GM18511 (cell line): Measurements from ENCODE around the gene VAV2.
A peak's percentile ranks its signal among the peaks of the same experiment; 100 is the strongest.

Experiments
- ATAC-seq: cut with Tn5 transposase; IDR thresholded peaks from one replicate; pipeline ENCODE4 v1.9.1; 2021; ENCODE audit warnings: mild to moderate bottlenecking, moderate library complexity; ENCODE audit not compliant: unreplicated experiment

Gene VAV2

DNA sequence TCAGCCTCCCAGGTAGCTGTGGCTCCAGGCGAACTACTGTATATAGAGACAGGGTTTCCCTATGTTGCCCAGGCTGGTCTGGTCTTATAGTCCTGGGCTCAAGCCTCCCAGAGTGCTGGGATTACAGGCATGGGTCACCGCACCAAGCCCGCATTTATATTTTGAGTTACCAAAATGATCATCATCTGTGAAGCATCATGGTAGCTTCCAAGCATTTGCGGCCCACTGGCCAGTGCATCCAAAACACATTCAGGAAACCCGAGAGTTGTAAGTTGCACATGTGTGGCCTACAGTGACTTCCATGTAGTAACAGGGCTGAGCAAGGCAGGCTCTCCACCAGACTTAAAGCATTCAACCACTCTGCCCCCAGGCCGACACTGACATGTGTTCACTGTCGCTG lies 35.4 kb upstream of the VAV2 start:
- ATAC-seq: no peak

DNA sequence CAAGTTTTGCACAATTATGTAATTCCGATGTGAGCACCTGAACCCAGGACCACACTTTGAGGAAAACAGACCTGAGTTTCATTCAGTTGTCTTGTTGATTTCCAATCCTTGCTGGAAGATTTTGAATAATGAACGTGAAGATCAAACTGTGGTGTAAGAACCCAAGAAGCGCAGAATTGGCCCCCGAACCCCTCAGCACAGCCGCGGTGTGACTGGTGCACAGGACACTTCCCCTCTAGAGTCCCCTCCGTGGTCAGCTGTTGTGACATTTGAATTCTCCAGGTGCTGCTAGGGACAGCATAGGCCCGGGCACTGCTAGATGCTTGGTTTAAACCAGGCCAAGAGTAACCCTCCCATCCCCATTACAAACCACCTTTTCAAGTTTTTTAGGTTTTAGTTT lies 34.9 kb upstream of the VAV2 start:
- ATAC-seq: no peak

DNA sequence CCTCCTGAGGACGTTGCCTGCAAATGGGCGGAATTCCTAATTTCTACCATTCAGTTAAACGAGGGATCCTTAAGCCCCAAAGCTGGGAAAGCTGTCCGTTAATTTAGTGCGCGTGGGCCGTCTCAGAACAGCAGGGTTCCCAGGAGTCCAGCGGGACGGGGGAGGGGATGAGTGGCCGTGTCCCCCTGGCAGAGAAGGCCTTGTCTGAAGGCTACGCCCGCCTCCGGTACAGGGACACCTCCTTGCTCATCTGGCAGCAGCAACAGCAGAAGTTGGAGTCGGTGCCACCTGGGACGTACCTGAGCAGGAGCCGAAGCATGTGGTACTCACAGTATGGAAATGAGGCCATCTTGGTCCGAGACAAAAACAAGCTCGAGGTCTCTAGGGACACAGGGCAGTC lies 34.5 kb upstream of the VAV2 start:
- ATAC-seq: no peak

DNA sequence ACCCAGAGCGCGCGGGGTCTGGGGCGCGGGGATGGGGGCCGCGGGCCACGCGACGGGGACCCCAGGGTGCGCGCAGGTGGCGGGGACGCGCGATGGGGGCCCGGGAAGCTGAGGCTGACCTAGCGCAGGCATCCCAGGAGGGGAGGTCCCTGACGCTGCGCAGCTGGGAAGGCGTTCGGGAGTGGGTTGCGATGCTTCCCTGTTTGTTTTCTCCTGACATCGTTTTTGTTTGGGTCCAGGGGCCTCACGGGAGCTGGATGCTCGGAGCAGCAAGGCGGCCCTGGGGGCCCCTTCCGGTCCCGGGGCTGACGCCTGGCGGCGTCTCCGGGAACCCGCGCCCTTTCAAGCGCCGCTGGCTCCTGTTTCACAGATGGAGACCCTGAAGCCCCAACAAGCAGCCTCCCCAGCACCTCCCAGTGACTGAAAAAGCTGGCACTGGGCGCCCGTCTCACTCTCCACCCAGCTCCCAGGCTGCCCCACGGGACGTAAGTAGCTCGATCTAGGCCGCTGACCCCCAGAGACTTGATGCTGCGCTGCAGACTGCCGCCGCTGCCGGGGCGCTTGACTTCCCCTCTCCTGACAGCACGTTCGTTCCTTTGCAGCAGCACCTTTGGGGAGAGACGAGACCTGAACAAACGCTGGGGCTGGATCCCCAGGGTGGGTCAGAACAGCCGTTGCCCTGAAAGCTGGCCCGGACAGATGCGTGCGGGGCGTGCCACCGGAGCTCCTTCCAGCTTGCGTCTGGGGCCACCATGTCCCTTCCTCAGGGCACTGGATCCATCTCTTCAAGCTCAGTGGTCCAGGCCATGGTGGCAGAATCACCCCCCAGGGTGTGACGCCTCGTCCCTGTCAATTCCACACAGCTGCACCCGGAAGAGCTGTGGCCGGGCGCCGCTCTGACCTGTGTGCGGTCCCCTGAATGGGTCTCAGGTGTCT lies 33.8 kb upstream of the VAV2 start:
- peak; percentile 60 for ATAC-seq

DNA sequence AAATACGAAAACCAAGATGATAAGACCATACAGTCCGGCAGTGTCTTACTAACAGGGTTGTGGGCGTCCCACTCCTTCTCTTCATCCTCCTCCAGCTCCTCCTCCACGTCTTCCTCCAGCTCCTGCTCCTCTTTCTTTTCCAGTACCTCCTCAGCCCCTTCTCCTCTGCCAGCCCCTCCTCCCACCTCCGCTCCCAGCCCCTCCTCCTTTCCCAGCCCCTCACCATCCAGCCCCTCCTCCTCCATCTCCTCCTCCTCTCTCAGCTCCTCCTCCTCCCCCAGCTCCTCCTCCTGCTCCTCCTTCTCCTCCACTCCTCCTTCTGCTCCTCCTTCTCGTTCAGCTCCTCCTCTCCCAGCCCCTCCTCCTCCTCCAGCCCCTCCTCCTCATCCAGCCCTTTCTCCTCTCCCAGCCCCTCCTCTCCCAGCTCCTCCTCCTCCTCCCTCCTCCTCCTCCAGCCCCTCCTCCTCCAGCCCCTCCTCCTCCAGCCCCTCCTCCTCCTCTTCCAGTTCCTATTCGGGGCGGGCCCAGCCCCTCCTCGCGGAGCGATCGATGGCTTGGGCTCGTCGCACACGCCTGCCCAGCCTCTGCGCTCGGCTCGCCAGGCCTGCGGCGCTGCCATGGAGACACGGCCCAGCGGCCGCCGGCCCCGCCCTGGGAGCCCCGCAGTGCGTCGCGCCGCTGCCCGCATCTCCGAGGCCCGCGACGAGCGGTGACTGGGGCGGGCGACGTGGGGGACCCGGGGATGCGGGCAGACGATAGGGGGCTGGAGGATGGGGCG lies 32.9 kb upstream of the VAV2 start, which contains the start of gene BRD3OS:
Gene BRD3OS (plus strand): TSS at position 654 of the 778 bp plus-strand sequence. CDS start 1,267 bp downstream, outside the sequence.
- peak; percentile 90 for ATAC-seq

DNA sequence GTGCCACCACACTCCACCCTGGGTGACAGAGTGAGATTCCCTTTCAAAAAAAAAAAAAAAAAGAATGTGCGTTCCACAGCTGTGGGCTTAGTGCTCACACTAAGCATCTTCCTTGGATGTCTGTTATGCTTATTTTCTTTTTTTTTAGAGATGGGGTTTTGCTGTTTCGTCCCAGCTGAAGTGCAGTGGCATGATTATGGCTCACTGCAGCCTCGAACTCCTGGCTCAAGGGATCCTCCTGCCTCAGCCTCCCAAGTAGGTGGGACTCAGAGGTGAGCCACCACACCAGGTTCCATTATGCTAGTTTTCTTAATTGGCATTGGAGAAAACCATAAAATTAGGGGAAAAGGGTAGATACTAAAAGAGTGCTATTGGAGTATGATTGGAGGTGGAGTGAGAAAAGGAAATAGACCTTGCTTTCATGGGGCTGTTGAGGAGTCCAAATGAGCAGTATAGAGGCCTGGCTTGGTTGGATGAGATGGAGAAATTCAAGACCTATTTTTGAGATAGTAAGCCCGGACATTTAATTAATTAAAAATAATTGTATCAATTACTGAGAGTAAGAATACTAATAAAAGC lies 32.2 kb upstream of the VAV2 start:
- ATAC-seq: no peak

DNA sequence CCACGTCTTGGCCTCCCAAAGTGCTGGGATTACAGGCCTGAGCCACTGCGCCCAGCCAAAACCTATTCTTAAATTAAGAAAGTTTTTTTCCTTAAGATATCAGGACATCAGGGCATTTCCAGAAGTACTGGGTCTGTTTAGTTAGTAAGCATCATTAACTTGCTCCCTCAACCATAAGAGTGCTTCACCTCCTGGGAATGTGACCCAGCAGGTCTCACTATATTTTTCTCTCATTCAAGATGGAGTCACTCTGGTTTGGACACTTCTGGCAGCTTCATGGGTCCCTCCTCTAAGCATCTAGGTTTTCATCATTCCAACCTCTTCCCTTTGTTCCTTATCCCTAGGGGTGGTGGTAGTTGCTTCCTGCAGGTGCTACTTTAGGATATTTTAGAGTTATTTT lies 22.8 kb upstream of the VAV2 start:
- no peak for ATAC-seq

DNA sequence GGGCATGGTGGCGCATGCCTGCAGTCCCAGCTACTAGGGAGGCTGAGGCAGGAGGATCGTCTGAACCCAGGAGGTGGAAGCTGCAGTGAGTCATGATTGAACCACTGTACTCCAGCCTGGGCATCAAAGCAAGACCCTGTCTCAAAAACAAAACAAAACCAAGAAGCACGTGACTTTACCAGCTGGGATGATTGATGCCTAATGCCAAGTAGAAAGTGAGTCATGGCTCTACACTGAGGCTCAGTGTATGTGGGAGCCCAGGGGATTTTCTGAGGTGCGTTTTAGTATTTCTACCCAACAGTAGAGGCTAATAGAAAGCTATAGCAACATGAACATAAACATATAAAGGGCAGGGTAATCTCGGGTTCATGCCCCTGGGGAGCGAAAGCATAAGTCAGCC lies 19.3 kb upstream of the VAV2 start:
- no peak for ATAC-seq

DNA sequence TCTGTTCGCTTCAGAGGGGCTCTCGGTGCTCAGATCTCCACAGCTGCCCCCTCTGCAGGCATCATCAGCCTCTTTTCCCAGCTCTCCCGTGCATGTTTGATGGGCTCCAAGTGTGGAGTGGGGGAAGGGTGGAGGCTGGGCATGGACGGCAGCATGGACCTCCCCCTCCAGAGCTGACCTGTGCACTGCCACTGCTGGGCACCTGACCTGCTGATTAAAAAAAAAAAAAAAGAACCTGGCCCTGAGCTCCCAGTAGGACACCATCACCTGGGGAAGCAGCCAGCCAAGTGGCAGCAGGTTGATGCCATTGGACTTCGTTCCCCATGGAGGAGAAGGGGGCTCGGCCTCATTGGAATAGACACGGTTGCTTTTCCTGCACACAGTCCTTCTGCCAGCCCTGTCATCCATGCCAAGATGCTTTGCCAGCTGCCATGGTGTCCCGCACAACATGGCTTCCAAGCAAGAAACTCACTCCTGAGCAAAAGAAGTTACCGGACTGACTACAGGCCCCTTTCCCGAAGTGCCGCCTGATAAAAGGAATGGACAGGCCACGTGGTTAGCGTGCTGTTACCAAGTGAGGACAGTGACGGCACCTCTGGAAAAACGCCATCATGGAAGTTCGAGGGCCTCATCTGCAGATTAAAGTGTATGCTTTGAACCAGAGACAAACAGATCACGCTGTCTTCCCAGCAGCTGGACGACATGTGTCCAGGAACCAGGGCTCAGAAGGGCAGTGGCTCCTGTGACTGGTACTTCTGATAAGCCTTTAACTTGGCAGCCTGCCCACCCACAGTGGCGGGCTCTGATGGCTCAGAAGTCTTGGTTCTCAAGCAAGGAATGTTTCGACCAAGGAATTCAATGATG lies 18.4 kb upstream of the VAV2 start:
- ATAC-seq: no peak

DNA sequence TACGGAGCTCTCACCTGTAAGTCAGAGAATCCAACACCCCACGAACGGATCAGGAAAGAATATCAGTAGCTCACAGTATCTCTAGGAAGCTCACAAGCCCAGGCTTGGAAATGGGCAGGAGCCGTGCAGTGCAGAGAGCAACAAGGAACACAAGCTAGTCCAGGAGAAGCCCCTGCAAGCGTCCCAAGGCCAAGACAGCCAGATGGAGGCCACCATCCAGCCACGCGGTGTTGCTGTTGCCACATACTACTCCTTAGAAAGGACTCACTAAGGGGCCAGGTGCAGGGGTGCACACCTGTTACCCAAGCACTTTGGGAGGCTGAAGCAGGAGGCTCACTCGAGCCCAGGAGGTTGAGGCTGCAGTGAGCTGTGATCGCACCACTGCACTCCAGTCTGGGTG lies 15.4 kb upstream of the VAV2 start:
- no peak for ATAC-seq

DNA sequence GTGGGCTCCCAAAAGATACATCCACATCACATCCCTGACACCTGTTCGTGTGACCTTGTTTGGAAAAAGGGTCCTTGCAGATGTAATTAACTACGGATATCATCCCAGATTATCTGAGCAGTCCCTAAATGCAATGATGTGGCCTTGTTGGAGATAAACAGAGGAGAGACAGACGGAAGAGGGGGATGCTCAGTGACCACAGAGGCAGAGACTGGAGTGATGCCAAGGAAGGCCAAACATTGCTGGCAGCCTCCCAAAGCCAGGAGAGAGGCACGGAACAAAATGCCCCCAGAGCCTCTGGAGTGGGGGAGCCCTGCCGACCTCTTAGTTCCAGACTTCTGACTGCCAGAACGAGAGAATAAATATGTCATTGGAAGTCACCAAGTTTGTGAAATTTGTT lies 15.0 kb upstream of the VAV2 start:
- no peak for ATAC-seq

DNA sequence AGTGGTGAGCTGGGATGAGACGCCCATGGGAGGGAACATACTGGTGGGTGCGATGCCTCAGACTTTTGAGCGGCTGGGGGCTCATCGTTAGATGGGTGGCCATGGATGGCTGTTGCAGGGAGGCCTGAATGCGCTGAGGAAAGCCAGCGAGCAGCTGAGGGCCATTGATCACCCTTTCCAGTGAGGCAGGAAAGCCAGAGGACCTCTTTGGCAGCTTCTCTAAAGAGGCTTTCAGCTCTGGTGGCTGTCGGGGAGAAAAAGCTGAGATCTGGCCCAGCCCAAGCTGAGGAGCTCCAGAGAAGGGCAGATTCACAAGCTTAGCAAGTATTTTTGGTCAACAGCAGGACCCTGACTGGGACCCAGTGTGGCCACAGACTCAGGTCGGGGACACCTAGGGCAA lies 13.3 kb upstream of the VAV2 start:
- ATAC-seq: no peak

DNA sequence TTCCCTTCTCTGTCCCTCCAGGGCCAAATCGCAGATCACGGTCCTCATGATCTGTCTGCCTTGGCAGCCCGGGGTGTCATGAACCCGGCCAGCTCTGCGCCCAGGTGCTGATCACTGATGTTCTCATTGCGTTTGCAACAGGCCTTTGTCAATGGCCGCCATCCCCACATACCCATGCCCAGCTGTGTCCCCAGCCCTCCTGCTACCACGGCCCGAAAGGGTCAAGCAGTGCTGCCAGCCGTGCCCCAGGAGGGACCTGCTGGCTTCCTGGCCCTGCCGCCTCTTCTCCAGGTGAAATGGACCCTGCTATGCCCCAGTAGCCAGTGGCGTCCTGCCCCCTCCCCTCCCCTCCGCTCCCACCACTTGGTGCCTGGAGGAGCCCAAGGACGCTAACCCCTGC lies 12.8 kb upstream of the VAV2 start:
- no peak for ATAC-seq

DNA sequence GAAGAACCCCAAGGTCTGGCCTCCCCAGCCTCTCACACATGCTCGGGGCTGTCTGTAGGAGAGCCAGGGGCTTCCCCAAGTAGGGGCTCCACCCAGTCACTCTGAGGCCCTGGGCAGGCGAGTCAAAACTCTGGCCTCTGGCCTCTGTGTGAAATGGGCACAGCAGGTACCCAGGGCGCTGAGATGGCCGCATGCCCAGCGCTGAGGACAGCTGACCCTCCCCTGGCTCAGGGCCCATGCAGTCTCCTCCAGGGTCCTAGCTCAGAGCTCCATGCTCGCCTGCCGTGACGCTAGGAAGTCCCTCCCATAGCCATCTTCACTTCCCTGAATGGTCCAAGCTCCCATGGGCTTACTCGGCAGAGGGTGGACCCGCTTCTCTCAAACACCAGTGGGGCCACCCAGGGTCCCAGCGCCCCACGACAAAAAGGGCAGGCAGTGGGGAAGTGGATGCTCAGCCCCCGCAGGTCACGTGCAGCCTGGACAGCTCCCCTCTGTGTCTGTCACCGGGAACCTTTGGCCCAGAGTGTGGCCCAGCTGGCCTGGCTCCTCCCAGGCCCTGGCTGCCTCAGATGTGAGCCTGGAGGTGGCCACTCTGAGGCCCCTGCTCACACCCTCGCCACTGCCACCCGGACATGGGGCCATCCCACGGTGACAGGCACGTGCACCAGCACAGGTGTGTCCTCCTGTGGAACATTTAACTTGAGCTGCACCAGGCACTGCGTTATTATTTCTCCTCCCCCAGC lies 12.2 kb upstream of the VAV2 start:
- ATAC-seq: no peak

DNA sequence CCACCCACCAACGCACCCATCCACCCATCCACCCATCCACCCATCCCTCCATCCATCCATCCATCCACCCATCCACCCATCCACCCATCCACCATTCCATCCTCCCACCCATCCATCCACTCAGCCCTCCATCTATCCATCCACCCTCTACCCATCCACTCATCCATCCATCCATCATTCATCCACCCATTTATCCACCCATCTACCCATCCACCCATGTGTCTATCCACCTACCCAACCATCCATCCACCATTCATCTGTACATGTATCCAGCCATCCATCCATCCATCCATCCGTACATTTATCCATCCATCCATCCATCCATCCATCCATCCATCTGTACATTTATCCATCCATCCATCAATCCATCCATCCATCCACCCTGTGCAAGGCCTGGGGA lies 11.1 kb upstream of the VAV2 start:
- ATAC-seq: no peak

DNA sequence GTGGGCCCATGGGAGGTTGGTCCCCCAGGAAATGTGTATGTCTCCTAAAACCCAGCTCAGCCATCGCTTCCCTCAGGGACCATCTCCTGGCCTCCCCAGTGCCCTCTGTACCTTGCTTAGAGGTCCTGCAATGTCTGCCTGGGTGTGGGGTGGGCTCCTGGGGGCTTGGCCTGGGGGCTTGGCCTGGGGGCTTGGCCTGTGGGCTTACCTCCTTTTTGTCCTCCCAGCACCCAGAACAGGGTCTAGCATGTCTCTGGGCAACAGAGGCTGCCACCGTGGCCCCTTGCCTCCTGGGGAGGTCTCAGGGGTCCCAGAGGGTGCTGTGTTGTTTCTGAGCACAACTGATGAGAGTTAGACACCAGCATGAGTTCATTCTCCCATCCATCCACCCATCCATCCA lies 10.7 kb upstream of the VAV2 start:
- no peak for ATAC-seq

DNA sequence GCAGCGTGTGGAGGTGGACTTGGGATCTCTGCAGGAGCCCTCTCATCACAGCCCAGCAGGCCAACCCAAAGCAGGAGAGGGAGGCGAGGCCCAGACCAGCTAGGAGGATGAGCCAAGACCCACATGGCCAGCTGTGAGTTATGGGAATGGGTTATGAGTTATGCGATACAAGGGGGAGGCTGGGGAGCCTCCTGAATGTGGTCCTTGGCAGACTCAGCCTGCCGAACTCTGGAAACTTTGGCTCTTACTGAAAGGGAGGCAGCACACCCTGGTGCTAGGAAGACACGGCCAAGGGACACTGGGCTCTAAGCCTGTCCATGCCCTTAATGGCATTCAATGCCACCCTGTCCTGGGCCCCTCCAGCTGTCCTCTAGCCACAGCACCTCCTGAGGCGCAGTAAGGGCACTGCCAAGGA lies 7.7 kb upstream of the VAV2 start:
- ATAC-seq: no peak

DNA sequence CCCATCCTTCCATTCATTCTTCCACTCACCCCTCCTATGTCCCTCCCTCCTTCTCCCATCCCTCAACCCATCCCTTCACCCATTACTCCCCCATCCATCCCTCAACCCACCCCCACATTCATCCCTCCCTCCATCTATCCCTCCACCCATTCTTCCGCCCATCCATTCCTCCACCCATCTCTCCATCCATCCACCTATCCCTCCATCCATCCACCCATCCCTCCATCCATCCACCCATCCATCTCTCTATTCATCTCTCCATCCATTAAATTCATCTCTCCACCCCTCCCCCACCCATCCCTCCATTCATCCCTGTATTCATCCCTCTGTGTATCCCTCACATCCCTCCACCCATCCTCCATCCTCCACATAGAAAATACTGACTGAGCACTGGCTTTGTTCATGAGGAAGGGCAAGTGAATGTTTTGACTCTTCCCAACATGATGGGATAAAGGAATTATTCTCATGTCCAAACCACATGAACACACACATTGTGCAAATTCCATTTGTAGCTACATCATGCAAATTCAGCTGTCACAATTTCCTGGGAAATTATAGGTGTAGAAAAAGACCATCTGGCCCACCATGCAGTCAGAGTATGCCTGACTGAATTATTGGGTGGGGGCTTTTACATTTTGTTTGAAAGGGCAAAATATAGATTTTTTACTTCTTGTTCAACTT lies 6.9 kb upstream of the VAV2 start:
- ATAC-seq: no peak

DNA sequence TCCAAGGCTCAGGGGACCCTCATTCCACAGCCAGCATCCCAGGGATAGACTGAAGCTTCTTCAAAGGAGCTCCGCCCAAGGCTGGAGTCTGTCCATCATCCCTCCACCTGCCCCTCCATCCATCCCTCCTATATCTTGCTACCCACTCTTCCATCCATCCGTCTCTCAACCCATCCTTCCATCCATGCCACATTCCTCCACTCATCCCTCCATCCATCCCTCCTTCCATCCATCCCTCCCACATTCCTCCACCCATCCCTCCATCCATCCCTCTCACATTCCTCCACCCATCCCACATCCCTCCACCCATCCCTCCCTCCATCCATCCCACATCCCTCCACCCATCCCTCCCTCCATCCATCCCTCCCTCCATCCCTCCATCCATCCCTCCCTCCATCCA lies 5.5 kb upstream of the VAV2 start:
- ATAC-seq: no peak
